GM21381 (cell line): ENCODE results near the gene TMEM234.

Experiments used
- ATAC-seq: cut with Tn5 transposase; IDR thresholded peaks from one replicate; pipeline ENCODE4 v1.9.1; 2021; ENCODE audit warnings: mild to moderate bottlenecking, moderate library complexity; ENCODE audit not compliant: unreplicated experiment

Gene TMEM234

GRCh38 chr1:32201011-32201855, 20.9 kb downstream of the TMEM234 start:
- ATAC-seq: no peak

- ATAC-seq: no peak
Observed at GRCh38 chr1:32200226-32201010, 21.7 kb downstream of the TMEM234 start, which contains the start of gene CCDC28B. CCDC28B (plus strand) TSS chr1:32200595; CDS start chr1:32201936, 1,341 bp downstream.

GRCh38 chr1:32199717-32200072, 22.5 kb downstream of the TMEM234 start:
- no peak for ATAC-seq

- no peak for ATAC-seq
Observed at GRCh38 chr1:32199043-32199716, 23.0 kb downstream of the TMEM234 start.

- ATAC-seq: no peak
Observed at GRCh38 chr1:32198237-32199042, 23.7 kb downstream of the TMEM234 start.

- no peak for ATAC-seq
Observed at GRCh38 chr1:32197837-32198236, 24.3 kb downstream of the TMEM234 start.

GRCh38 chr1:32197074-32197473, 25.1 kb downstream of the TMEM234 start:
- no peak for ATAC-seq

GRCh38 chr1:32195972-32196823, 26.0 kb downstream of the TMEM234 start:
- ATAC-seq: no peak

GRCh38 chr1:32195531-32195930, 26.6 kb downstream of the TMEM234 start:
- no peak for ATAC-seq

GRCh38 chr1:32194984-32195383, 27.2 kb downstream of the TMEM234 start:
- ATAC-seq: no peak

GRCh38 chr1:32192220-32192948, 29.8 kb downstream of the TMEM234 start:
- no peak for ATAC-seq

GRCh38 chr1:32187850-32188249, 34.3 kb downstream of the TMEM234 start:
- ATAC-seq: no peak

GRCh38 chr1:32186491-32186890, 35.7 kb downstream of the TMEM234 start:
- no peak for ATAC-seq

- no peak for ATAC-seq
Observed at GRCh38 chr1:32186077-32186476, 36.1 kb downstream of the TMEM234 start.

GRCh38 chr1:32184650-32185049, 37.5 kb downstream of the TMEM234 start:
- no peak for ATAC-seq

GRCh38 chr1:32182060-32182459, 40.1 kb downstream of the TMEM234 start:
- ATAC-seq: no peak

GRCh38 chr1:32181563-32181962, 40.6 kb downstream of the TMEM234 start:
- no peak for ATAC-seq

GRCh38 chr1:32181065-32181464, 41.1 kb downstream of the TMEM234 start:
- no peak for ATAC-seq
